ENCODE results near the gene TOMT.

The TOMT gene

DNA sequence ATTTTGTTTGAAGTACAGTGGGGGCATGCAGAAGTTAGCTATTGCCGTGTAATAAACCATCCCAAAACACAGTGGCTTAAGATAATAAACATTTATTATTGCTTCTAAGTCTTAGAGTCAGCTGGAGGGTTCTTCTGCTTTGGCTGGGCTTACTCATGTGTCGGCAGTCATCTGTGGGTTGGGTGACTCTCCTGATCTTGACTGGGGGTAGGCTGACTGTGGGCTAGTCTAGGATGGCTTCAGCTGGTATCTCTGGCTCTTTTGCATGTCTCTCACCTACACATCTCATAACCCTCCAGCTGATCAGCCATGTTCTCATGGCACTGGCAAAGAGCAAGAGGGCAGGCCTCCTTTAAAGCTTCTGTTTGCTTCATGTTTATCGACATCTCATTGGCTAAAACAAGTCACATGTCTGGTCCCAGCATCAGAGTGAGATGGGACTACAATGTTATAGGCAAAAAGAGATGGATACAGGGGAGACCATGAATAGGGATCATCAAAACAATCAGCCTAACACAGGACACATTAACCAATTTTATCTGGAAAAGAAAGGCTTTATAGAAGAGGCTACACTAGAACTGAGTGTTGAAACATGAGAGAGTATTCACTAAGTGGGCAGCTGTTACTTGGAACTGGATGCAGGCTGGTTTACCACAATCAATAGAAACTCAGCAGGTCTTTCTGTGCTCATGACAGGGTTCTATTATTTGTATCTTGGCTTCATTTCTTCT lies 19.9 kb upstream of the TOMT start:
- no peak for DNase-seq (ENCODE audit: low read depth in 3 of 3)

GRCh38 chr11:72088076-72088808 lies 17.5 kb upstream of the TOMT start:
- DNase-seq (ENCODE audit: low read depth in 3 of 3): no peak

DNA sequence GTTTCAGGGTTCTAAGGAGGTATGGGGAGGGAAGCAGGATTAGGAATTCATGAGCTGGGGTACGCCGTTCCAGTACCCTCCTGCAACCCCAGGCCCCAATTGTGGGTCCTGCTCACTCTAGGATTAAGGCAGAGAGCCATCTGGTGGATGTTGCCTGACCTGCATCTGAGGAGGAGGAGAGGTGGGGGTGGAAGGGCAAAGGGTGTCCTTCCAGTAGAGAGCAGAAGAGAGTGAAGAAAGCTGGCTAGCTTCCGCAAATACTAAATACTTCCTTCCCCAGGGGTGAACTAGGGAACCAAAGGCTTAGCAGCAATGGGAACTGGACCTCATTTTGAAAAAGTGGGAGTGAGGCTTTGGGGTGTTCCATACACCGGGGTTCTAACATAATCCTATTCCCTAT lies 14.4 kb upstream of the TOMT start:
- DNase-seq (ENCODE audit: low read depth in 3 of 3): peak; percentile 31 to 55 (median 54)

- DNase-seq (ENCODE audit: low read depth in 3 of 3): no peak
Measured at GRCh38 chr11:72098741-72099140, 7.0 kb upstream of the TOMT start.

- no peak for DNase-seq (ENCODE audit: low read depth in 3 of 3)
Measured at GRCh38 chr11:72100009-72100408, 5.7 kb upstream of the TOMT start.

DNA sequence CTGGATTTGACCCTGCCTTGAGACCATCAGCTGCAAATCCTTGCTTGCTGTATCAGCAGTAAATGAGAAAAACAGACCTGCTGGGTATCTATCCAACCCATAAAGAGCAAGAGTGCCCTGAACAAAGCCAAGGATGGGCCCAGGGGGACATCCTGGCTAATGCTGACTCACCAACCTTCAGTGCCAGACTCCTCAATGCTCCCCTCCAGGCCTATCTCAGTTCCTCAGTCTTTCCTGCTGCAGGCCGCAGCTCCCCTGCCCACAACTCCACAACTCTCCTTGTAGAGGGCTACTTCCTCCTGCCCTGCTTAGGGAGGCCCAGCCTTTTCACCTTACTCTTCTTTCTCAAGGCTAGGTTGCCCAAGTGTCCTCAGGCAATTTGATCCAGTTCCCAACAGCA lies 5.3 kb upstream of the TOMT start:
- no peak for DNase-seq (ENCODE audit: low read depth in 3 of 3)

GRCh38 chr11:72102162-72102561 lies 3.6 kb upstream of the TOMT start:
- DNase-seq (ENCODE audit: low read depth in 3 of 3): no peak

DNA sequence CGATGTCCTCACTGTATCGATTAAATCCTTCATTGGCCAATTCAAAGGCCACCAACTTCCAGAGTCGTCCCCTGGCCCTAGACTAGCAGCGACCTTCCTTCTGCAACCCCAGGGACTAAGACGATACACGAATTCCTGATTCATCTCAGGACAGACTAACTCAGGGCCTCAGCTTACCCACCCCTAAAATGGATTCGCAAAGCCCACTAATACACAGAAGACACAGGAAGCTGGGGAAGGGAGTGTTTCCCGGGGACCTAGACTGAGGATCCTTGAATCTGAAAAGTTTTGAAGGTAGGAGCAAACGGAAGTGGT lies 3.1 kb upstream of the TOMT start:
- no peak for DNase-seq (ENCODE audit: low read depth in 3 of 3)

- DNase-seq (ENCODE audit: low read depth in 3 of 3): peak; percentile 97 to 99 (median 98)
Measured at GRCh38 chr11:72102946-72103753, 2.6 kb upstream of the TOMT start, which contains the start of gene LAMTOR1. LAMTOR1 (minus strand) TSS chr11:72103297; CDS start chr11:72103224, 73 bp downstream.

- no peak for DNase-seq (ENCODE audit: low read depth in 3 of 3)
Measured at GRCh38 chr11:72103754-72104167, 2.0 kb upstream of the TOMT start.

DNA sequence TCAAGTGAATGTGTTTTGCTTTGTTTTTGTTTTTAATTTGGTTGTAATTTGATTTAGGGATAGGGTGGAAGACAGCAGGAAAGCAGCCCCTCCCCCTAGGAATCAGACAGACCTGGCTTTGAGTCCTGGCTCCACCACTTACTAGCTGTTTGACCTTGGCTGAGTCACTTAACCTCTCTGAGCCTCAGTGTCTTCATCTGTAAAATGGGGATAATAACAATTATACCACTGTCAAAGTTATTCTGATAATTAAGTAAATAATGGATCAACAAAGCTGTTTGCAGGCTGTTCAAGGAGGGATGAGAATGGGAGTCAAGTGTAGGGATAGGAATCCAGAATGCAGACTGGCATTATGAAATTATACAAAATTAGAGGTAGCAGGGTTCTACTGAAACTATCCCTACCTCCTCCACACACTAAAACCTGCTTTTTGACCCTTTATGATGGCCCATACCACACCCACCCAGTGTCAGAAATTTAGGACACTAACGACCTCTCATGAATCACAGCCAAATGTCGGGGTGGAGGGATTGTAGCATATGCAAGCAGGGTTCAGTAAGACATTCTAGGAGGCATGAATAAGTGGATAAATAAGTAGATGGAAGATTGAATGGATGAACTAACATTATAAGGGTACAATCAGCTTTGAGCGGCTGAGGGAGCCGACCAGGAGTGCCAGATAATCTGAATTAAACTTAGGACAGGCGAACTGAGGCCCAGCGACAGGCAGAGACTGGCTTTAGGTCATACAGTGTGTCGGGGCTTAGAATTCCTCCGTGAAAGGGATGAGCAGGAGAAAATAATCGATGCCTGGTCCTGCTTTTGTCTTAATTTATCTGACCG lies 5.8 kb downstream of the TOMT start:
- DNase-seq (ENCODE audit: low read depth in 3 of 3): no peak

DNA sequence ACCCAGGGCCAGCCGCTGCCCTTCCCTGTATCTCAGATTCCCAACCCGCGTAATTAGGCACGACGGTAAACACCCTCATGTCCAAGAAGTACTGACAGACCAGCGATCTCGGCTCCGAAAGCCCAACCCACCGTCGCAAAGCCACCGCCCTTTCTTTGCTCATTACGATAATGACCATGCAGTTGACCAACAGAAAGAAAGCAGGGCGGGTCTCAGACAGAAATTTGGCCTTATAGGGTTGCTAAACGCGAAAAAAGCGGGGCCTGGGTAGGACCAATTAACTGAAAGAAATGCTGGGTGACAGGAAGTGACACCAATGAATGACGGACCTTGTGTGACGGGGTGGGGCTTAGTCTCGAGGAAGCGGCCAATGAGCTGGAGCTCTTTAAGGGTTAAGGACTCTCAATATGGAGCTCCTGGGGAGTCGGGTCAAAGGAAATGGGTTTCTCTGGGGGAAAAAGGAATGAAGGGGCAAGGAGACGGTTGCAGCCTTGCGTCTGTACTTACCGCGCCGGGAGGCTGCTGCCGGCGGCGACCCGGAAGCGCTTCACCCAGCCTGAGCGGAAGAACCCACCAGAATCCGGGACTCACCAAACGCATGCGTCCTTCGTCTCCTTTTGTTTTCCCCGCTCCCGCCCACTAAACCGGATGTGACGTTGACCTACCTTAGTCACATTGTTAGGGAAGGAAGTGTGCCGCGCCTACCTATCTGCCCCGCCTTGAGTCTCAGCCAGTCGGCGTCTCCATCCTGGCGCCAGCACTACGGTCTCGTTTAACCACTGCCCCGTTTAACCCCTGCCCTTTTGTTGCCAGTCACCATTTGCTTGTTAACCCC lies 6.6 kb downstream of the TOMT start, which contains the start of gene ANAPC15:
Gene ANAPC15 (minus strand): TSS at position 553 of the 835 bp plus-strand sequence. CDS start 1,419 bp downstream, outside the sequence.
- DNase-seq (ENCODE audit: low read depth in 3 of 3): peak; percentile 99 to 100 (median 99)

- DNase-seq (ENCODE audit: low read depth in 3 of 3): no peak
Measured at GRCh38 chr11:72112978-72113808, 7.5 kb downstream of the TOMT start.

GRCh38 chr11:72114570-72114969 lies 8.8 kb downstream of the TOMT start:
- no peak for DNase-seq (ENCODE audit: low read depth in 3 of 3)

GRCh38 chr11:72116019-72116755 lies 10.5 kb downstream of the TOMT start:
- no peak for DNase-seq (ENCODE audit: low read depth in 3 of 3)

DNA sequence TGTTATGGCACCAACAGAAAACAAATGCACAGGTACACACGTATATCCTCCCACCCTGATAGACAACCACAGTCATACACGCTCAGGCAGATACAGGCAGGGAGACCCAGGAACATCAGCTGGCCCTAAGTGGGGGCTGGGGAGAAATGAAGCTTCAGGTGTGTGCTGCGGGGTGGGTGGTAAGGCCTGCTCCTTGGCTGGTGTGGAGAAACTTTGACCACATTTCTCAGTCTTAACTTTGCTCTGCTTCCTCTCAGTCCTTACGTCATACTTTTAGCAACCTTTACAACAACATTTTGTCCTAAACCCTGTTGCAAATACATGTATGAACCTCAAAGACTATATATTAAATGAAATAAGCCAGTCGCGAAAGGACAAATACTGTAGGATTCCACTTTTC lies 13.5 kb downstream of the TOMT start:
- DNase-seq (ENCODE audit: low read depth in 3 of 3): no peak

DNA sequence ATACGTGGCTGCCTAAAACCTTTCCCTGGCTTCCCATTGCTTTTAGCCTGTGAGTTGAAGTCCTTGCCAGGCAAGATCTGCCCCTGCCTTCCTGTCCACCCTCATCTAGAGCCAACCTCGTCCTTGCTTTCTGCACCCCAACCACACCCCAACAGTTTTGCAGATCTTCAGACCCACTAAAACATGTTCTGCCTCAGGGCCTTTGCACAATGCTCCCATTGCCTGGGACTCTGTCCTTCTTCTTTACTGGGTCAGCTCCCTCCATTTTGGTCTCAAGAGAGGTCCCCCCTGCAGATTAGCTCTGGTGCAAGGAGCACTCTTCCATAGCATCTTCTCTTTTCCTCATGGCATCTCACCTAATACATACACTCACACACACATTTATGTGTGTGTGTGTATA lies 15.2 kb downstream of the TOMT start:
- DNase-seq (ENCODE audit: low read depth in 3 of 3): no peak

GRCh38 chr11:72122607-72123006 lies 16.9 kb downstream of the TOMT start:
- DNase-seq (ENCODE audit: low read depth in 3 of 3): no peak

GRCh38 chr11:72123117-72123653 lies 17.5 kb downstream of the TOMT start:
- no peak for DNase-seq (ENCODE audit: low read depth in 3 of 3)

All from stimulated activated CD4-positive, alpha-beta T cell treated with anti-CD3 and anti-CD28 coated beads, TNF-alpha, amount 100 ng/mL, for 24 hours (primary cell).